ENCODE measurements around the gene PLXNA4.

DNA sequence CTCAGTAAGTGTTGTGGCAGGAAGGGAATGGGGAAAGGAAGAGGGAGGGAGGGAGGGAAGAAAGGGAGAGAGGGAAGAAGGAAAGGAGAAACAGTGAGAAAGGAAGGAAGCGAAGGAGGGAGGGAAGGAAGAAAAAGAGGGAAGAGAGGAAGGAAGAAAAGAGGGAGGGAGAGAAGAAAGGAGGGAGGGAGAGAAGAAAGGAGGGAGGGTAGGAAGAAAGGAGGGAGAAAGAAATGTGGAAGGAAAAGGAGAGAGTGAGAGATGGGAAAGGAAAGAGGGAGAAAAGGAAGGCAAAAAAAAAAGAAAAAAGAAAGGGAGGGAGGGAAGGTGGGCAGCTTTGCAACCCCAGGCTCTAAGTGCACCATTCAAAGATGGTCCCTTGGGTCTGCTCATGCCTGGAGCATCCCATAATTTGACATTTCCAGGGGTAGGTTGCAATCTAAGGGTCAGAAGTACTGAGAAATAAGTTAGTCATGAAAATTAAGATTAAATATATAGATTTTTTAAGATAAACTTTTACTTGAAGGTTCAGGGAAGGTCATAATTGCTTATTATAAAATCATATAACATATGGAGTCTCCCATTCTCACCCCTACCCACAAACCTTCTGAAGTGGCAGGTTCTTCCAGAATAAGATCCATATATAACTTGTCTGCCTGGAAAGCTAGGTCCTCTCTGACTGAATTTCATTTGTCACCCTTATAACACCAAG, 249.2 kb downstream of the PLXNA4 start:
- TF ChIP-seq, protein P1, sequence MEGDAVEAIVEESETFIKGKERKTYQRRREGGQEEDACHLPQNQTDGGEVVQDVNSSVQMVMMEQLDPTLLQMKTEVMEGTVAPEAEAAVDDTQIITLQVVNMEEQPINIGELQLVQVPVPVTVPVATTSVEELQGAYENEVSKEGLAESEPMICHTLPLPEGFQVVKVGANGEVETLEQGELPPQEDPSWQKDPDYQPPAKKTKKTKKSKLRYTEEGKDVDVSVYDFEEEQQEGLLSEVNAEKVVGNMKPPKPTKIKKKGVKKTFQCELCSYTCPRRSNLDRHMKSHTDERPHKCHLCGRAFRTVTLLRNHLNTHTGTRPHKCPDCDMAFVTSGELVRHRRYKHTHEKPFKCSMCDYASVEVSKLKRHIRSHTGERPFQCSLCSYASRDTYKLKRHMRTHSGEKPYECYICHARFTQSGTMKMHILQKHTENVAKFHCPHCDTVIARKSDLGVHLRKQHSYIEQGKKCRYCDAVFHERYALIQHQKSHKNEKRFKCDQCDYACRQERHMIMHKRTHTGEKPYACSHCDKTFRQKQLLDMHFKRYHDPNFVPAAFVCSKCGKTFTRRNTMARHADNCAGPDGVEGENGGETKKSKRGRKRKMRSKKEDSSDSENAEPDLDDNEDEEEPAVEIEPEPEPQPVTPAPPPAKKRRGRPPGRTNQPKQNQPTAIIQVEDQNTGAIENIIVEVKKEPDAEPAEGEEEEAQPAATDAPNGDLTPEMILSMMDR (IDR thresholded peaks at IDR 0.05; ENCODE audit: insufficient read depth, low read length), result no peak
- TF ChIP-seq POLR2AphosphoS5 (IDR thresholded peaks at IDR 0.05; ENCODE audit: low read depth) (no peak), GABPA (IDR thresholded peaks at IDR 0.05; ENCODE audit: low read depth) (no peak), SPI1 (IDR thresholded peaks at IDR 0.05; ENCODE audit: borderline replicate concordance, low read depth) (no peak)
